GM18511 (cell line): ENCODE data around the gene SPRYD3.
A peak's percentile ranks its signal among the peaks of the same experiment; 100 is the strongest.
"Not testable (repeated sequence)": the region's sequence is repeated elsewhere in the genome, so short reads cannot be mapped to it uniquely, and the experiment has no call there.

Source experiments
- ATAC-seq: cut with Tn5 transposase; IDR thresholded peaks from one replicate; pipeline ENCODE4 v1.9.1; 2021; ENCODE audit warnings: mild to moderate bottlenecking, moderate library complexity; ENCODE audit not compliant: unreplicated experiment

The SPRYD3 gene, protein sequence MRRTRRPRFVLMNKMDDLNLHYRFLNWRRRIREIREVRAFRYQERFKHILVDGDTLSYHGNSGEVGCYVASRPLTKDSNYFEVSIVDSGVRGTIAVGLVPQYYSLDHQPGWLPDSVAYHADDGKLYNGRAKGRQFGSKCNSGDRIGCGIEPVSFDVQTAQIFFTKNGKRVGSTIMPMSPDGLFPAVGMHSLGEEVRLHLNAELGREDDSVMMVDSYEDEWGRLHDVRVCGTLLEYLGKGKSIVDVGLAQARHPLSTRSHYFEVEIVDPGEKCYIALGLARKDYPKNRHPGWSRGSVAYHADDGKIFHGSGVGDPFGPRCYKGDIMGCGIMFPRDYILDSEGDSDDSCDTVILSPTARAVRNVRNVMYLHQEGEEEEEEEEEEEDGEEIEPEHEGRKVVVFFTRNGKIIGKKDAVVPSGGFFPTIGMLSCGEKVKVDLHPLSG

DNA sequence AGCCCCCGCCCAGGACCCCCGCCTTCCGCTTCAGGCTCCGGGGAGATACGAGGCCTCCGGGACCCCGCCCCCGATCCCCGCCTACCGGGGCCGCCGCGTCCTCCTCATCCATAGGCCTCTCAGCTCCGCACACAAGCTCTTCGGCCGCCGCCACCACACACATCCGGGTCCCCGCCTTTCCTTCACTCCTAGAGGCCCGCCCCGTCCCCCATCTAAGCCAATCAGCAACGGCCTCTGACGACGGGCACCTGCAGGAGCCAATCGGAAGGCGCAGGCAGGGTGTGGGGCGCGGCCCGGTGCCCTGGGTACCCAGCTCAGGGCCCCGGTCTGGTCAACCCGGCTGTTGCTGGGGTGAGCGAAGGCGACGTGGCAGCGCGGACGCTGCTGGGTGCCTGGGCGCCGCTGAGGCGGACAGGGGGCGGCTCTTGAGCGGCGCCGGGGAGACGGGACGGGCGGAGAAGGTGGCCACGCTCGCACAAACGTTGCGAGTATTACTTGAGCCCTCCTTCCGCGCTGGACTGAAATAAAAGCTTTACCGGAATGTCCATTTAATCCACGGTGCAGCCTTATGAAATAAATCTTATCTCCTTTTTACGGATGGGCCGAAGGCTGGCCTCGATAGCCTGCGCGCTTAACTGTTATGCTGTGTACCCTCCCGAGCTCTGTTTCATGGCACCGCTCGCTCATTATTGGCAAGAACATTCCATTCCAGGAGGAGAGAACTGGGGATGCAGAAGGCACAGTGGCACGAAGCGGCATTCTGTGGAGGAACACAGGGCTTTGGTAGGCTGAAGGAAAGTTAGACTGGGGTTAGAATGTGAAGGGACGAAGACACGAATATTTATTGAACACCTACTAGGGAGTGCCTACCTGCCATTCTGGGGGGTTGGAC lies at the start of gene SPRYD3:
SPRYD3 (minus strand) TSS at position 165 of the 892 bp plus-strand sequence; CDS start at position 108, 57 bp downstream.
- ATAC-seq, result peak; percentile 98

DNA sequence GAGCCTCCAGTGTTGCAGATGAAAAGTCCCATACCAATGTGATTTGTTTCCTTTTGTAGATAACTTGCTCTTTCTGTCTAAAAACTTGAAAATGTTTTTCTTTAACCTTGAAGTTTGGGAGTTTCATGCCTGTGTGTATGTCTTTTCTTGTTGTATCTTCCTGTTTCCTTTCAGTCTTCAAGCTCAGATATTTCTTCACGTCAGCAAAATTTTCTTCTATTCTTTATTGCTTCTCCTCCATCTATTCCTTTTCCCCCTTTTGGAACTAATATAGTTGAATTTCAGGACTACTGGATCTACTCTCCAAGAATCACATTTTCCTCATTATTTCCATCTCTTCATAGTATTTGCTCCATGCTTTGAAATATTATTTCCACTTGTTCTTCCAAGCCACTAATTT lies 48.0 kb upstream of the SPRYD3 start:
- ATAC-seq, result no peak

DNA sequence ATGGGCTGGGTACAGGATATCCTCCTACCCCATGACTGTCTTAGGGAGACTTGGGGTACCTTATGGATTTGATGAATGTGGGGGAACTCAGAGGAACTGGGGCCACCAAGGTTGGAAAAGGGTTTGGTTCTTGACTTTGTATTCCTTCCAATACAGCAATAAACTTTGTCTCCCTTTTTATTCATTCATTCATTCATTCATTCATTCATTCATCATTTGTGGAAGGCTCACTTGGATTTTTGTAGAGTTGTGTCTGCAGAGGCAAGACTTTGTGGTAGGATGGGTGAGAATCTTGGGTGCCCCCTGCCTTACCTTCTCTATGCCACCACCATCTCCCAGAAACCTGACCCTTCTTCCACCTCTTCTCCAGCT lies 45.1 kb upstream of the SPRYD3 start:
- no peak for ATAC-seq

DNA sequence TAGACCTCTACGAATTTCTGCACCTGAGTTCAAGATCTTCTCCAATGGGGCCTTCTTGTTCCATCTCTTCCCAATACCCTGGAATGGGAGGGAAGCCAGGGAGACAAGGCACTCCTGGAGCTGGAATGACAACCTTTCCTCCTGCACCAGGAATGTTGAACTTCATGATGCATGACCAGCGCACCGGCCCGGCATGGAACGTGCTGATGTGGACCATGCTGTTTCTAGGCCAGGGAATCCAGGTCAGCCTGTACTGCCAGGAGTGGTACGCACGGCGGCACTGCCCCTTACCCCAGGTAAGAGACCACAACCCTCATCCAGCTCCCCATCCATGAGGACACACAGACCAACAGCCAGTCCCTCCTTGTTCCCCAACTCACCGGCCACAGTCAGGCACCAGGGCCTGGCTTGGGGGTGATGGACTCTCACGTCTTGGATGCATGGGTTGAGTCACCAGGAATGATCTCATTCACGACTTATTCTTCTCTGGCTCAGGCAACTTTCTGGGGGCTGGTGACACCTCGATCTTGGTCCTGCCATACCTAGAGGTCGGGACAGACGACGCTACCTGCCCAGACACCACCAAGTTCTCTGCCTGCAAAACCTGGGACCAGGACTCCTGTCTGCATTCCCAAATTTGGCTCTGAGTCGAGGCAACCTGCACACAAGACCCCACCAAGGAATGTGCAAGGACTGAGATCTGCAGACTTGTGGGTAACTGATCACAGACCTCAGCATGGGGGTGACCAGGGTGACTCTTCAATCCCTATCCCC lies 44.6 kb upstream of the SPRYD3 start:
- no peak for ATAC-seq

DNA sequence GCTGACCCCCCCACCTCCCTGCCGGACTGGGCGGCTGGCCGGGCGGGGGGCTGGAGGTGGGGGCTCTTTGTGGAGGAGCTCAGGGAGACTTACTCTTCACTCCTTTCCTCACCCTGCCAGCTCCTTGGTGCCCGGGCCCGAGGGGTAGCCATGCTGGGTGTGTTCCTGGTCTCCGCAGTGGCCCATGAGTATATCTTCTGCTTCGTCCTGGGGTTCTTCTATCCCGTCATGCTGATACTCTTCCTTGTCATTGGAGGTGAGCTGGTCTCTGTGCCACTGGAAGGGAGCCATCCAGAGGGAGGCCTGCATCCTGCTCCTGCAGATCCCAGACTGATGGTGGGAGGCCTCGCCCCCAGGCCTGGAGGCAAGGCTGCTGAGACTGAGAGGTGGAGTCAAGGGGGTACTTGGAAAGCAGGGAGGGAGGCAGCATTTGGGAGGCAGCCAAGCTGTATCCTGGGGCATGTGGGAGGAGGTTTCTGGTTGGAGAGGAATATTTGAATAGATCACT lies 43.8 kb upstream of the SPRYD3 start:
- ATAC-seq, result no peak

DNA sequence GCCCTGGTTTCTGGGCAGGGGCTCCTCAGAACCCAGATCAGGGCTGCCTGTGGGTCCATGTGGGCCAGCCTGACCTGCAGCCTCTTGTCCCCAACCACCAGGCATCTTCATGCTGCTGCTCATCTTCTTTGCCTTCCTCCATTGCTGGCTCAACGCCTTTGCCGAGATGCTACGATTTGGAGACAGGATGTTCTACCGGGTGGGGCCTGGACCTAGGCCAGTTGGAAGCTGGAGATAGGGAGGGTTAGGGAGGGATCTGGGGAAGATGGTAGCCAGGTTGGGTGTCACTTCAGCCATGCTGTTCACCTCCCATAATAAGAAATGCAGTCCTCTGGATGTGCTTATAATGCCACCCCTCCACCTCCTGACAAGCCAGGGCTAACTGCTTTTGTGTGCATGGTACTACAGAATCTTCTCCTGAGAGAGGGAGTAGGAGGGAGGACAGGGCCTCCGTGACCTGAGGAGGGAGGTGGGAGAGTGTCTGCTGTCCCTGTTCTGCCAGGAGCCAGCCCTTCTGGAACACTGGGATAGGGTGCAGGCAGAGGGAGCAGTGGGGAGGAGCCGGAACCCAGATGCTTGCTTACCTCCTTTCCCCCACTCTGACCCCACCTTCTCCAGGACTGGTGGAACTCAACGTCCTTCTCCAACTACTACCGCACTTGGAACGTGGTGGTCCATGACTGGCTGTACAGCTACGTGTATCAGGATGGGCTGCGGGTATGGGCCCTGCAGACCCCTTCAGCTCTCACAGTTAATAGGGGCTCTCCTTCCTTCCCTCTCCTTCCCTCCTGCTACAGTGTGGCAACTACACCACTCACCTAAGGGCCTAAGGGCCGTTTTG lies 41.7 kb upstream of the SPRYD3 start:
- ATAC-seq, result no peak

DNA sequence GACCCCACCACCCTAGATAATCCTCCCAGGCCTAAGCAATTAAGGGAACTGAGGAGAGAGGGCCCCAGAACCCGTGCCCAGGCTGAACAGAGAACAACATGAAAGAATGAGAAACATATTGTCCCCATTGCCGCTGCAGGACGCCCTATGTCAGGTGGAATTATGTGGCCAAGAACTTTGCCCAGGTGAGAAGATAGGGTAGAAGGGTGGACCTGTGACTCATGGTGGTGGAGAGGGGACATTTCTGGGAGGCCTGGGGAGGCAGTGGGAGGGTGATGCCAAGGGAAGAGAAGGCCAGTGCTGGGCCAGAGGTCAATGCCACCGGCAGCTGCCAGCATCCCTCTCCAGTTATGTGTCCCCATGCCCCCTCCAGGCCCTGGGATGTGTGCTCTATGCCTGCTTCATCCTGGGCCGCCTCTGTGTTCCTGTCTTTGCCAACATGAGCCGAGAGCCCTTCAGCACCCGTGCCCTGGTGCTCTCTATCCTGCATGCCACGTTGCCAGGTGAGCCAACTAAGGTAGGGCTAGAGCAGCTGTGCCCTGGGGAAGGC lies 39.6 kb upstream of the SPRYD3 start:
- ATAC-seq, result no peak

DNA sequence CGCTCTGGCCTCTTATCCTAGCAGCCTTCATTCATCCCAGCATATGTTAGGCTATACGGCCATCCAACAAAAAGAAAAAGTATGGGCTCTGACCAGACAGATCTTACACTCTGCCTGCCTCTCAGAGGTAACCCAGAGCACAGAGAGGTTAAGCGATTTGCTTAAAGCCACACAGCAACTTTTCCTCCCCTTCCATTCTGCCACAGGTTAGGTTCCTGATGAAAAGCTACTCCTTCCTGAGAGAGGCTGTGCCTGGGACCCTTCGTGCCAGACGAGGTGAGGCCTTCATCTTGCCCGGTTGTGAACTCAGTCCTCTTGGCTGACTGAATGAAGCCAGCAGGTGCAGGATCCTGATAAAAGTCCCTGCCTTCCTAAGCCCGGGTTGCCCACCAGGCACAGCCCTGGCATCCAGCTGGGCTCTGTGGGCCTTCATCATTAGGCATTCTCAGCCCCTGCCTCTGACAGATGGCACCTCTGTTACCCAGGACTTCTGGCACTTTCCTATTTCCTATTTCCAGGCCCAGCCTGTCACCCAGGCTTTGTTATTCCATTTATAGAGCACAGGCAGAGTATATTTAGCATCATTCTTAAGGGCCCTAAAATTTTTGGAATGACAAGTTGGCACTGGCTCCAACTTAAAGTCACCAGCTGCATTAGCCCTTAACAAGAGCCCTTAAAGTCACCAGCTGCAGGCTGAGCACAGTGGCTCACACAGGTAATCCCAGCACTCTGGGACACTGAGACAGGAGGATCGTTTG lies 36.9 kb upstream of the SPRYD3 start:
- ATAC-seq, result no peak

DNA sequence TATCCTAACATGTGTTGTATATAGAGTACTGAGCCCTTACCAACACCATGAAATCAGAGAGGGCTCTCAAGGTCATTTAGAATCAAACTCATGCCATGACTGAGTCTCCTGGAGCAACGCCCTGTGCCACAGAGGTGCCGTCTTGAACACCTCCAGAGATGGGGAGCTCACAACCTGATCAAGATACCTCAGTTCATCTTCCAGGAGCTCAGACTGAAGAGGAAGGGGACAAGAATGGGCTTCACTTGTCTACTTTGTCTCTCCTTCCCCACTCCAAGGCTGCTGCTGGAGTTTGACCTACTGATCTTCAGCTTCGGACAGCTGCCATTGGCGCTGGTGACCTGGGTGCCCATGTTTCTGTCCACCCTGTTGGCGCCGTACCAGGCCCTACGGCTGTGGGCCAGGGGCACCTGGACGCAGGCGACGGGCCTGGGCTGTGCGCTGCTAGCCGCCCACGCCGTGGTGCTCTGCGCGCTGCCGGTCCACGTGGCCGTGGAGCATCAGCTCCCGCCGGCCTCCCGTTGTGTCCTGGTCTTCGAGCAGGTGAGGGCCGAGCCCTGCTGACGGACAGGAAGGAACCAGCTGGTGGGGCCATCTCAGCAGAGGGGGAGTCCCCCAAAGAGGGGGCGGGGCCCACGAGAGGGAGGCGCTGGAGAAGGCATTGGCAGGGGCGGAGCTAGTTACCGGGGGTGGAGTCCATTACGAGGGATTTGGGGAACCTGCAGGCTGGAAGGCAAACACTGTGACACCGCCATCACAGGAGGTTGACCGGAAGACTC lies 36.1 kb upstream of the SPRYD3 start:
- ATAC-seq, result no peak

DNA sequence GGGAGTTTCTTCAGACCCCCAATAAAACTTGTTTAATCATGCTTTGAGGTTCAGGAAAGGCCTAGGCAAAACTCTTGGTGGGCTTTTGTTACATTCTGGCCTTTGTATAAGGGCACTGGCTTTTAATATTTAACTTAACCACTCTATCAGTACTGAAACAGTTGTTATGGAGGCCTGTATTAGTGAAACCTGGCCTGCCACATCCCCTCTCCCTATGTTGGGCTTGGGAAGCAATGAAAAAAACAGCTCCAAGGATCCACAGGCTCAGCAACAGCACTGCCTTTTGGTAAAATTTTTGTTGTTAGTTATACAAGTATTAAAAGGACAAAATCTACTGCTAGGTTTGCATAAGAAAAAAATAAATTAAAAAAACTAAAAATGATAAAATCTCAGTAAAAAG lies 34.8 kb upstream of the SPRYD3 start:
- ATAC-seq, result no peak

DNA sequence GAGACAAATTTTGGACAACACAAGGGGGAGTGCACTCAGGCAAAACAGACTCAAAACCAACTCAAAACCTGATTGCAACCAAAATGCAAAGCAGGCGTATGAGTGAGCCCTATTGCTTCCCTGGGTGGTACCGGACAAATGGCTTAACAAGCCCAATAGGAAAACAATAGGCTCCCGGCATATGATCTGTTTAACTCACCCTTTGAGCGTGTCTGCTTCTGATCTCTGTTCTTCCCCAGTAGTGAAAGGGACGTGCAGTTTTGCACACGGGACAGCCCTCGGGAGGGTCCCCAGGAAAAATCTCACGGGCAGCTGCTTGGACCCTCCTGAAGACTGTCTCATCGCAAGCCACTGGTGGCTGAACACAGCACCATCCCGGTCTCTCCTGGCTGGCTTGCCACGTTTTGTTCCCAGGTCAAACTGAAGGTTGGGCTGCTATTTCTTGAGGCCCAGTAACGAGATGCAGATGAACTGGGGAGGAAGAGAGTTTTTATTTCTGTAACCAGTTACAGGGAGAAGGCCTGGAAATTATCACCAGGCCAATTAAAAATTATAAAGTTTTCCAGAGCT lies 34.0 kb upstream of the SPRYD3 start:
- ATAC-seq, result no peak

DNA sequence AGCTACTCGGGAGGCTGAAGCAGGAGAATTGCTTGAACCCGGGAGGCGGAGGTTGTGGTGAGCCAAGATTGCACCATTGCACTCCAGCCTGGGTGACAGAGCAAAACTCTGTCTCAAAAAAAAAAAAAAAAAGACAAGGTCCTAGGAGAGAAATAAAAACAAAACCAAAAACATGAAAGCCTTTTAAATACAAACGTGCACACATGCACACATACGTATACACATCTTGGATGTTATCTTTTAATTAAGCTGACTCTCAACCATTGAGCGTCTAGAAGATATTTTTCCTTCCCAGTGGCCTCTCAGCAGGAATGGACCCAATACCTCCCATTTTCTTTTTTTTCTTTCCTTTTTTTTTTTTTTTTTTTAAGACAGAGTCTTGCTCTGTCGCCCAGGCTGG lies 33.2 kb upstream of the SPRYD3 start:
- ATAC-seq, result not testable (repeated sequence)

DNA sequence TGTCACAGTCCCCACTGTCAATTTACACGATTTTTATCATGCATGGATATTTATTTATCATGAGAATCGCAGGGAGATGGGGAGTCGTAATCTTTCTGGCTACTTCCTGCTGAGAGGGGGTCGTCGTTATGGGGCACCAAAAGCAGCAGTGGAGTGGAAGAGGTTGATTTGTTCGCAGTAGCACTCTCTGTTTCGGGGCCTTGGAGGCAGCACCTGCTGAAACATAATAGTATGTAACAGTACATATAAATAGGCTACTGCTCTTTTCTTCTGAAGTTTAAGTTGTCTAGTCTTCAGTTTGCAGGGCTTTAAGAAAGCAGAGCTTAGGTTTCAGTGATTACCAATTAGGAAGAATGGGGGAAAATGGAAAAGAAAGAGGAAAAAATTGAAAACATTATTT lies 27.9 kb upstream of the SPRYD3 start:
- ATAC-seq, result no peak

DNA sequence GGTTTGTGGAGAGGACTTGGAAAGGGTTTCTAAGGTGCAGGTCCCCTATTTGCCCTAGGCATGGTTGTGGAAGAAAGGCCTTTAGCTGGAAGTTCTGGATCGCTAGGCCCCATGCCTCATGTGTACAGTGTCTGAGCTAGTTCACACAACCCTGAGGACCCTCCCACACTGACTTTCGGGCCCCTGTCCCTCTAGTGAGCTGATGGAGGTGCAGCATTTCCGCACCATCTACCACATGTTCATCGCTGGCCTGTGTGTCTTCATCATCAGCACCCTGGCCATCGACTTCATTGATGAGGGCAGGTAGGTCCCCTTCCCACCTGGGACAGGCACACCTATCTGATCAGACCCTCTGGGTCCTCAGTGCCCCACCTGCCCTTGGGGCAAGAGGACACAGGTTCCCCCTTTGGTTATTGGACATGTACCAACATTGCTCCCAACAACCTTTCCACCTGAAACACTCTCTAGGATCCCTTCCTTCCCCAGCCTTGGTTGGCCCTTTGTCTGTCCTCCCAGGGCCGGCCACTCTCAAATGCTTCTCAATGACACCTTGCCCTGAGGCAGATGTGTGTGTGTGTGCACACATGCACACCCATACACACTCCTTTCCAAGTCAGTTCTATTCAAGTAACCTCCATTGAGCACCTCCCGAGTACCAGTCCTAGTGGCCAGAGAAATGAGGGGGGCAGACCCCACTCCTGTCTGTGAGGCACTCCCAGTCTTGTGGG lies 26.7 kb upstream of the SPRYD3 start:
- no peak for ATAC-seq

DNA sequence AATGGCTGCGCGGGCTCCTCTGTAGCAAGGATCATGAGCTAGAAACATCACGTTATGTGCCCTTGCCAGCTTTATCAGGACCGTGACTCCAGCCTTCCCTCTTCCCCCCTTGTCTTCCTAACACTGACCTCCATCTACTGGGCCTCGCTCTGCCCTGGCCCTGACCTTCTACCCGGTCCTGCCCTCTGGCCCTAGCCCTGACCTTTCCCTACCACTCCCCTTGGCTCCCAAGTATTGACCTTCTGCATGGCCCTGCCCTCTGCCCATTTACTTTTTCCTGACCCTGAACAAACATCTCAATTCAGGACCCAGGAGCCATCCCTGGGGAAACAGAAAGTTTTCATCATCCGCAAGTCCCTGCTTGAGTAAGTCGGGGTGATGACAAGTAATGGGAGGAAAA lies 26.1 kb upstream of the SPRYD3 start:
- no peak for ATAC-seq

DNA sequence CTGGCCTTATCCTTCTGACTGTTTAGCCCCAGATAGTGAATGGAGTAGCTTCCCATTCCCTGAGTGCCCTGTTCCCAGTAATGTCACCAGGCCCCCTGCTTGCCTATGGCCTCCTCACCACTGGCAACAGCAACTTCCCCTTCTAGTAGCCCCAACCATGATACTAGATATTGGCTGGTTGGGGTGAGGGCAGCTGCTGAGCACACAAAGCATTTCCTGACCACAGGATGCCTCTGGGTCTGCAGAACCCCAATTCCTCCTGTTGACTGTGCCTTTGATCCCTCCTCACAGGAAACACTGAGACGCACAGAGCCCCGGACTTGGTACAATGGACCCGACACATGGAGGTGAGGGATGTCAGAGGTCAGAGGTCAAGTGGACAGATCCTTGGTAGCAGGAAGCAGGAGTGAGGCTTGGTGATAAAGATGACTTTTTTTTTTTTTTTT lies 24.7 kb upstream of the SPRYD3 start:
- no peak for ATAC-seq
